K562 (cell line): Measurements from ENCODE around the gene ZNF366. TPM values are rescaled to one million over a fixed set of nuclear protein-coding genes. Genes with fewer than 3 reads are reported as not detected.

Source experiments
- CBFA2T3 ChIP-seq: fragments of 450-650 bp; IDR thresholded peaks from 2 replicates; pipeline ENCODE4 v1.6.1; 2017
- NCOA4 ChIP-seq: fragments of 450-650 bp; IDR thresholded peaks from 2 replicates; pipeline ENCODE4 v1.6.1; 2018; ENCODE audit warnings: mild to moderate bottlenecking; ENCODE audit not compliant: partially characterized antibody
- polyA plus RNA-seq, 8 experiments: library from polyadenylated mRNA; depleted of rRNA in 4 of 8; stranded (reverse) in 5 of 8; unstranded in 3 of 8; fragments of >200 nt; fragmentation: Nextera tagmentation in 2 of 8; fragmentation: Illumina TruSeq in 1 of 8; extraction: Ambion mirVana in 2 of 8; extraction: Trizol in 1 of 8; gene quantifications; 2 replicates each; pipeline versions ENCODE4 v1.2.1 to v1.2.3, GENCODE V29; 2011 to 2014; ENCODE audit warnings: inconsistent platforms in 1 of 8, missing spikeins in 1 of 8
- total RNA-seq, 7 experiments: library from RNA; depleted of rRNA in 6 of 7; stranded (reverse); fragments of >200 nt in 6 of 7; fragmentation: Illumina TruSeq in 2 of 7; extraction: Trizol in 2 of 7; gene quantifications; 2 replicates each; pipeline versions ENCODE4 v1.2.1 to v1.2.3, GENCODE V29; 2011 to 2021; ENCODE audit warnings: low replicate concordance in 1 of 7
- TF ChIP-seq, protein P1 (sequence below): fragments of 200-600 bp; sonication (generic); IDR thresholded peaks from one replicate; pipeline ENCODE4 v1.6.1; 2012; ENCODE audit warnings: mild to moderate bottlenecking, low read depth, low read length, inconsistent platforms
- TF ChIP-seq, protein P2 (sequence below): sonication (generic); formaldehyde crosslinking; IDR thresholded peaks from 2 replicates; pipeline ENCODE4 v1.8.0; 2022; ENCODE audit warnings: mild to moderate bottlenecking, missing genetic modification reagents

Gene ZNF366
- total and polyA plus RNA-seq, 9 of the 15 experiments (the other 6 are each of a cell fraction or from before 2014, with no cell fraction given) = not detected

DNA sequence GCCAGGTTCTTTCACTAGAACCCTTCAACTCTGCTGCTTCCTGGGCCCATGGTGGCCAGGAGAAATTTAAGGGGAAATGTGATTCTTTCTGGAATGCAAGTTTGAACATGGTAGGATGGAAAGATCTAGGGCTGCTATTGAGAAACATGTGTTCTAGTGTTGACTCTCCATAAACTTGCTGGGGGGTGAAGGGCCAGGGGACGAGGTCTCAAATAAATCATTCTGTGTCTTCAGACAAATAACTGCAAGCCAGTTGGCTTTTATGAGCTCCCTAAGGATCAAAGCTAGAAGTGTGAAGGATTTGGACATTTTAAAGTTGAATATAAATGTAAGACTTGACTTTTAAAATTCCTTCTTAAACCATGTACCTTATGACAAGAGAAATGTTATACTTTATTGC lies 78.5 kb downstream of the ZNF366 start (continued):
- no peak for TF ChIP-seq CBFA2T3
- TF ChIP-seq, protein P1, sequence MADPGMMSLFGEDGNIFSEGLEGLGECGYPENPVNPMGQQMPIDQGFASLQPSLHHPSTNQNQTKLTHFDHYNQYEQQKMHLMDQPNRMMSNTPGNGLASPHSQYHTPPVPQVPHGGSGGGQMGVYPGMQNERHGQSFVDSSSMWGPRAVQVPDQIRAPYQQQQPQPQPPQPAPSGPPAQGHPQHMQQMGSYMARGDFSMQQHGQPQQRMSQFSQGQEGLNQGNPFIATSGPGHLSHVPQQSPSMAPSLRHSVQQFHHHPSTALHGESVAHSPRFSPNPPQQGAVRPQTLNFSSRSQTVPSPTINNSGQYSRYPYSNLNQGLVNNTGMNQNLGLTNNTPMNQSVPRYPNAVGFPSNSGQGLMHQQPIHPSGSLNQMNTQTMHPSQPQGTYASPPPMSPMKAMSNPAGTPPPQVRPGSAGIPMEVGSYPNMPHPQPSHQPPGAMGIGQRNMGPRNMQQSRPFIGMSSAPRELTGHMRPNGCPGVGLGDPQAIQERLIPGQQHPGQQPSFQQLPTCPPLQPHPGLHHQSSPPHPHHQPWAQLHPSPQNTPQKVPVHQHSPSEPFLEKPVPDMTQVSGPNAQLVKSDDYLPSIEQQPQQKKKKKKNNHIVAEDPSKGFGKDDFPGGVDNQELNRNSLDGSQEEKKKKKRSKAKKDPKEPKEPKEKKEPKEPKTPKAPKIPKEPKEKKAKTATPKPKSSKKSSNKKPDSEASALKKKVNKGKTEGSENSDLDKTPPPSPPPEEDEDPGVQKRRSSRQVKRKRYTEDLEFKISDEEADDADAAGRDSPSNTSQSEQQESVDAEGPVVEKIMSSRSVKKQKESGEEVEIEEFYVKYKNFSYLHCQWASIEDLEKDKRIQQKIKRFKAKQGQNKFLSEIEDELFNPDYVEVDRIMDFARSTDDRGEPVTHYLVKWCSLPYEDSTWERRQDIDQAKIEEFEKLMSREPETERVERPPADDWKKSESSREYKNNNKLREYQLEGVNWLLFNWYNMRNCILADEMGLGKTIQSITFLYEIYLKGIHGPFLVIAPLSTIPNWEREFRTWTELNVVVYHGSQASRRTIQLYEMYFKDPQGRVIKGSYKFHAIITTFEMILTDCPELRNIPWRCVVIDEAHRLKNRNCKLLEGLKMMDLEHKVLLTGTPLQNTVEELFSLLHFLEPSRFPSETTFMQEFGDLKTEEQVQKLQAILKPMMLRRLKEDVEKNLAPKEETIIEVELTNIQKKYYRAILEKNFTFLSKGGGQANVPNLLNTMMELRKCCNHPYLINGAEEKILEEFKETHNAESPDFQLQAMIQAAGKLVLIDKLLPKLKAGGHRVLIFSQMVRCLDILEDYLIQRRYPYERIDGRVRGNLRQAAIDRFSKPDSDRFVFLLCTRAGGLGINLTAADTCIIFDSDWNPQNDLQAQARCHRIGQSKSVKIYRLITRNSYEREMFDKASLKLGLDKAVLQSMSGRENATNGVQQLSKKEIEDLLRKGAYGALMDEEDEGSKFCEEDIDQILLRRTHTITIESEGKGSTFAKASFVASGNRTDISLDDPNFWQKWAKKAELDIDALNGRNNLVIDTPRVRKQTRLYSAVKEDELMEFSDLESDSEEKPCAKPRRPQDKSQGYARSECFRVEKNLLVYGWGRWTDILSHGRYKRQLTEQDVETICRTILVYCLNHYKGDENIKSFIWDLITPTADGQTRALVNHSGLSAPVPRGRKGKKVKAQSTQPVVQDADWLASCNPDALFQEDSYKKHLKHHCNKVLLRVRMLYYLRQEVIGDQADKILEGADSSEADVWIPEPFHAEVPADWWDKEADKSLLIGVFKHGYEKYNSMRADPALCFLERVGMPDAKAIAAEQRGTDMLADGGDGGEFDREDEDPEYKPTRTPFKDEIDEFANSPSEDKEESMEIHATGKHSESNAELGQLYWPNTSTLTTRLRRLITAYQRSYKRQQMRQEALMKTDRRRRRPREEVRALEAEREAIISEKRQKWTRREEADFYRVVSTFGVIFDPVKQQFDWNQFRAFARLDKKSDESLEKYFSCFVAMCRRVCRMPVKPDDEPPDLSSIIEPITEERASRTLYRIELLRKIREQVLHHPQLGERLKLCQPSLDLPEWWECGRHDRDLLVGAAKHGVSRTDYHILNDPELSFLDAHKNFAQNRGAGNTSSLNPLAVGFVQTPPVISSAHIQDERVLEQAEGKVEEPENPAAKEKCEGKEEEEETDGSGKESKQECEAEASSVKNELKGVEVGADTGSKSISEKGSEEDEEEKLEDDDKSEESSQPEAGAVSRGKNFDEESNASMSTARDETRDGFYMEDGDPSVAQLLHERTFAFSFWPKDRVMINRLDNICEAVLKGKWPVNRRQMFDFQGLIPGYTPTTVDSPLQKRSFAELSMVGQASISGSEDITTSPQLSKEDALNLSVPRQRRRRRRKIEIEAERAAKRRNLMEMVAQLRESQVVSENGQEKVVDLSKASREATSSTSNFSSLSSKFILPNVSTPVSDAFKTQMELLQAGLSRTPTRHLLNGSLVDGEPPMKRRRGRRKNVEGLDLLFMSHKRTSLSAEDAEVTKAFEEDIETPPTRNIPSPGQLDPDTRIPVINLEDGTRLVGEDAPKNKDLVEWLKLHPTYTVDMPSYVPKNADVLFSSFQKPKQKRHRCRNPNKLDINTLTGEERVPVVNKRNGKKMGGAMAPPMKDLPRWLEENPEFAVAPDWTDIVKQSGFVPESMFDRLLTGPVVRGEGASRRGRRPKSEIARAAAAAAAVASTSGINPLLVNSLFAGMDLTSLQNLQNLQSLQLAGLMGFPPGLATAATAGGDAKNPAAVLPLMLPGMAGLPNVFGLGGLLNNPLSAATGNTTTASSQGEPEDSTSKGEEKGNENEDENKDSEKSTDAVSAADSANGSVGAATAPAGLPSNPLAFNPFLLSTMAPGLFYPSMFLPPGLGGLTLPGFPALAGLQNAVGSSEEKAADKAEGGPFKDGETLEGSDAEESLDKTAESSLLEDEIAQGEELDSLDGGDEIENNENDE = no peak
- TF ChIP-seq, protein P2, sequence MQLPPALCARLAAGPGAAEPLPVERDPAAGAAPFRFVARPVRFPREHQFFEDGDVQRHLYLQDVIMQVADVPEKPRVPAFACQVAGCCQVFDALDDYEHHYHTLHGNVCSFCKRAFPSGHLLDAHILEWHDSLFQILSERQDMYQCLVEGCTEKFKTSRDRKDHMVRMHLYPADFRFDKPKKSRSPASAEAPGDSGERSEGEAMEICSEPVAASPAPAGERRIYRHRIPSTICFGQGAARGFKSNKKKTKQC (CRISPR knock-in tag) = no peak
- no peak for TF ChIP-seq NCOA4
